Panc1 (cell line): ENCODE data around the gene CD2BP2. TPM values are rescaled to one million over a fixed set of nuclear protein-coding genes. Genes with fewer than 3 reads are reported as not detected.

Source experiments
- ATAC-seq: fragments of 200-7000 bp; cut with Tn5 transposase; 2 replicates; pipeline ENCODE4 v1.9.1; 2020; ENCODE audit warnings: mild to moderate bottlenecking, moderate library complexity
- BruUV-seq: library from RNA; stranded (reverse); fragments of 400-500 nt; replicated peaks from 2 replicates; lab custom pipeline; 2021; lab: Mats Ljungman, UMichigan
- CTCF ChIA-PET: fragments of 300-600 bp; sonication (Branson Sonifier 250); formaldehyde crosslinking; loops from one replicate; lab custom pipeline; 2022; ENCODE audit warnings: antibody characterized with exemption; lab: Charles Lee
- POLR2A ChIA-PET: fragments of 300-600 bp; sonication (Branson Sonifier 250); formaldehyde crosslinking; loops from one replicate; lab custom pipeline; 2022; ENCODE audit warnings: antibody characterized with exemption; lab: Charles Lee
- DNase-seq: peaks from one replicate; pipeline ENCODE4 v3.0.0-alpha.2; 2010; ENCODE audit warnings: low read depth, low spot score
- H3K27ac ChIP-seq: 2 replicates; pipeline ENCODE4 v1.5.1; 2011; ENCODE audit warnings: mild to moderate bottlenecking, low read length, inconsistent platforms
- H3K27me3 ChIP-seq: fragments of 200-500 bp; sonication (Bioruptor generic); 2 replicates; pipeline ENCODE4 v1.6.0; 2014; ENCODE audit warnings: low read length, inconsistent platforms; ENCODE audit not compliant: control insufficient read depth, insufficient read depth
- H3K36me3 ChIP-seq: fragments of 200-500 bp; sonication (Bioruptor generic); 2 replicates; pipeline ENCODE4 v1.5.1; 2014; ENCODE audit warnings: inconsistent platforms, mild to moderate bottlenecking, low read length, moderate library complexity; ENCODE audit not compliant: control insufficient read depth, insufficient read depth
- H3K4me1 ChIP-seq: 2 replicates; pipeline ENCODE4 v1.5.1; 2011; ENCODE audit warnings: inconsistent platforms, mild to moderate bottlenecking, low read length, moderate library complexity; ENCODE audit not compliant: control insufficient read depth, insufficient read depth
- H3K4me3 ChIP-seq, 2 experiments: 2 replicates each; pipeline ENCODE4 v1.5.1; 2011 to 2012; ENCODE audit warnings: low read depth in 2 of 2, low read length in 2 of 2, mild to moderate bottlenecking in 2 of 2, inconsistent platforms in 1 of 2, moderate library complexity in 1 of 2
- H3K9me3 ChIP-seq: fragments of 200-500 bp; sonication (Bioruptor generic); 2 replicates; pipeline ENCODE4 v1.5.1; 2014; ENCODE audit warnings: low read depth, mild to moderate bottlenecking, inconsistent platforms, low read length, moderate library complexity; ENCODE audit not compliant: control insufficient read depth, insufficient read depth
- CTCF ChIP-seq: fragments of 450-650 bp; IDR thresholded peaks from 2 replicates; pipeline ENCODE4 v1.5.1; 2017; ENCODE audit warnings: mild to moderate bottlenecking
- POLR2AphosphoS5 ChIP-seq: IDR thresholded peaks from 2 replicates; pipeline ENCODE4 v1.6.1; 2012; ENCODE audit warnings: mild to moderate bottlenecking, low read depth, low read length, moderate library complexity
- REST ChIP-seq, 2 experiments: IDR thresholded peaks; 2 replicates each; pipeline ENCODE4 v1.6.1; 2011 to 2012; ENCODE audit warnings: low read depth in 2 of 2, control low read depth in 1 of 2, low read length in 1 of 2, mild to moderate bottlenecking in 1 of 2, moderate library complexity in 1 of 2; ENCODE audit not compliant: insufficient read depth in 1 of 2
- SIN3A ChIP-seq: IDR thresholded peaks from 2 replicates; pipeline ENCODE4 v1.6.1; 2012; ENCODE audit warnings: low read depth, mild to moderate bottlenecking, low read length, moderate library complexity, borderline replicate concordance; ENCODE audit not compliant: insufficient read depth
- TCF7L2 ChIP-seq: IDR thresholded peaks from 2 replicates; pipeline ENCODE4 v1.6.1; 2011; ENCODE audit warnings: mild to moderate bottlenecking, low read depth, low read length, inconsistent platforms
- in situ Hi-C: cut with HindIII; loops from 2 replicates; pipeline ENCODE4 v1.10.0; 2016; ENCODE audit warnings: low sequenced_read_pairs, low pct_unique_long_range_greater_than_20kb
- intact Hi-C: fragments of 100-400 bp; cut with micrococcal nuclease; formaldehyde crosslinking; loops from one replicate; pipeline ENCODE4 v1.10.0; 2022; ENCODE audit not compliant: unreplicated experiment
- total RNA-seq: library from RNA; stranded (reverse); gene quantifications from one replicate; pipeline ENCODE4 v1.2.1, GENCODE V29; 2021; ENCODE audit not compliant: unreplicated experiment

CD2BP2 gene
- total RNA-seq, 1 experiment from 2014 or later: 90.7 TPM

- BruUV-seq: no TSS peak
- no peak for TF ChIP-seq REST (IDR thresholded peaks at IDR 0.05; ENCODE audit: insufficient read depth in 1 of 2, low read depth in 2 of 2, low read length in 1 of 2)
- TF ChIP-seq POLR2AphosphoS5: no peak
- TF ChIP-seq SIN3A: no peak
- no peak for TF ChIP-seq CTCF
- TF ChIP-seq TCF7L2: no peak
- Histone ChIP-seq H3K27me3 (no peaks in the 10 kb centered on the region), H3K4me3 (no peak within 1 kb of the TSS), H3K36me3 (no peaks in the 10 kb centered on the region; the same call in 1 of the 2 replicates), H3K27ac (no peak within 1 kb of the TSS), H3K4me1 (peaks cover 5% of the 10 kb centered on the region), H3K9me3 (no peaks in the 10 kb centered on the region)
- intact Hi-C loops (no loop called here), in situ Hi-C loops (no loop called here)
- ChIA-PET CTCF (no interaction called here), POLR2A (no interaction called here)
- DNase-seq (no peak), ATAC-seq (no peak)
These were observed 27.2 kb upstream of the CD2BP2 start, which contains the start of gene SEPTIN1 for GRCh38 chr16:30382111-30382881. TSS of gene SEPTIN1 (minus strand) at chr16:30382561. CDS start at chr16:30382542, 19 bp downstream.

GRCh38 chr16:30381291-30382041 is 26.4 kb upstream of the CD2BP2 start:
- TF ChIP-seq SIN3A (no peak), REST (IDR thresholded peaks at IDR 0.05; ENCODE audit: insufficient read depth in 1 of 2, low read depth in 2 of 2, low read length in 1 of 2) (no peak), POLR2AphosphoS5 (no peak), TCF7L2 (no peak), CTCF (no peak)
- POLR2A ChIA-PET: no interaction called here
- in situ Hi-C loops: no loop called here
- Histone ChIP-seq H3K4me3 (no peak overlapping the region), H3K9me3 (no peaks in the 10 kb centered on the region), H3K4me1 (peaks cover 7% of the 10 kb centered on the region), H3K36me3 (no peaks in the 10 kb centered on the region; the same call in 1 of the 2 replicates), H3K27ac (no peak overlapping the region), H3K27me3 (no peaks in the 10 kb centered on the region)
- intact Hi-C loops: no loop called here
- CTCF ChIA-PET: no interaction called here
- DNase-seq (no peak), ATAC-seq (no peak)
- BruUV-seq: no TSS peak
